Activated CD4-positive, CD25-positive, alpha-beta regulatory T cell treated with anti-CD3 and anti-CD28 coated beads, Interleukin-2, amount 50 U/mL, for 16 hours (primary cell): ENCODE results near the gene SUMO2.
"Not testable (repeated sequence)": the region's sequence is repeated elsewhere in the genome, so short reads cannot be mapped to it uniquely, and the experiment has no call there.

Experiments used
- DNase-seq: peaks from one replicate; pipeline ENCODE4 v3.0.0-alpha.2; 2020; ENCODE audit warnings: low read depth, low spot score

The SUMO2 gene

GRCh38 chr17:75144816-75145512, 37.8 kb downstream of the SUMO2 start:
- DNase-seq = no peak

- DNase-seq = no peak
Measured at GRCh38 chr17:75142236-75142971, 40.4 kb downstream of the SUMO2 start.

GRCh38 chr17:75138519-75138918, 44.2 kb downstream of the SUMO2 start:
- DNase-seq = no peak

- not testable (repeated sequence) for DNase-seq
Measured at GRCh38 chr17:75137762-75138161, 45.0 kb downstream of the SUMO2 start.

GRCh38 chr17:75135946-75136345, 46.8 kb downstream of the SUMO2 start:
- no peak for DNase-seq

- DNase-seq = no peak
Measured at GRCh38 chr17:75135452-75135851, 47.3 kb downstream of the SUMO2 start.

- not testable (repeated sequence) for DNase-seq
Measured at GRCh38 chr17:75133607-75134347, 49.0 kb downstream of the SUMO2 start.

GRCh38 chr17:75133001-75133400, 49.8 kb downstream of the SUMO2 start:
- no peak for DNase-seq

- DNase-seq = not testable (repeated sequence)
Measured at GRCh38 chr17:75132018-75133000, 50.5 kb downstream of the SUMO2 start.

- DNase-seq = no peak
Measured at GRCh38 chr17:75131278-75132017, 51.3 kb downstream of the SUMO2 start, which contains the start of gene NT5C. Gene NT5C, minus strand, starts transcription at chr17:75131742. Its CDS starts 35 bp downstream, at chr17:75131707.

GRCh38 chr17:75130632-75131277, 52.0 kb downstream of the SUMO2 start:
- DNase-seq = no peak

- DNase-seq = no peak
Measured at GRCh38 chr17:75130059-75130631, 52.6 kb downstream of the SUMO2 start.

- no peak for DNase-seq
Measured at GRCh38 chr17:75129576-75129975, 53.2 kb downstream of the SUMO2 start.

- DNase-seq = no peak
Measured at GRCh38 chr17:75128694-75129505, 53.9 kb downstream of the SUMO2 start.

GRCh38 chr17:75127936-75128335, 54.8 kb downstream of the SUMO2 start:
- DNase-seq = not testable (repeated sequence)

- DNase-seq = no peak
Measured at GRCh38 chr17:75126954-75127353, 55.8 kb downstream of the SUMO2 start.

- no peak for DNase-seq
Measured at GRCh38 chr17:75125984-75126383, 56.8 kb downstream of the SUMO2 start.

GRCh38 chr17:75124819-75125162, 58.0 kb downstream of the SUMO2 start:
- no peak for DNase-seq
